H1 (cell line): Measurements from ENCODE around the gene GTPBP6. TPM values are rescaled to one million over a fixed set of nuclear protein-coding genes. Genes with fewer than 3 reads are reported as not detected.
A peak's percentile ranks its signal among the peaks of the same experiment; 100 is the strongest.

Source experiments
- CTCF ChIA-PET: fragments of 300-600 bp; sonication (Branson Sonifier 250); formaldehyde crosslinking; loops from one replicate; lab custom pipeline; 2021; ENCODE audit not compliant: partially characterized antibody; lab: Charles Lee
- POLR2A ChIA-PET: fragments of 300-600 bp; sonication (Branson Sonifier 250); formaldehyde crosslinking; loops from one replicate; lab custom pipeline; 2021; ENCODE audit warnings: inconsistent platforms; ENCODE audit not compliant: partially characterized antibody; lab: Charles Lee
- DNase-seq, 2 experiments: peaks; one replicate each; pipeline versions ENCODE4 v3.0.0 to v3.0.0-alpha.2; 2010 to 2022; ENCODE audit warnings: low spot score in 2 of 2, low read depth in 1 of 2, mixed read lengths in 1 of 2
- FAIRE-seq: peaks from 2 replicates; lab custom pipeline; 2011; peaks lifted over from hg19 to GRCh38; lab: Jason Lieb, UNC
- H2AFZ ChIP-seq: 2 replicates; pipeline ENCODE4 v1.8.1; 2012; ENCODE audit warnings: low read length, inconsistent platforms
- H2AK5ac ChIP-seq: 2 replicates; pipeline ENCODE4 v1.6.1; 2013; ENCODE audit warnings: low read depth, low read length
- H2BK120ac ChIP-seq: replicated peaks from 2 replicates; pipeline ENCODE3; 2013; ENCODE audit warnings: low read depth, low read length, inconsistent platforms
- H2BK12ac ChIP-seq: 2 replicates; pipeline ENCODE4 v1.6.1; 2013; ENCODE audit warnings: low read depth, low read length
- H2BK15ac ChIP-seq: 2 replicates; pipeline ENCODE4 v1.6.1; 2013; ENCODE audit warnings: low read length
- H2BK20ac ChIP-seq: 2 replicates; pipeline ENCODE4 v1.6.1; 2013; ENCODE audit warnings: low read length
- H2BK5ac ChIP-seq: 2 replicates; pipeline ENCODE4 v1.6.1; 2013; ENCODE audit warnings: low read depth, low read length
- H3K14ac ChIP-seq: 2 replicates; pipeline ENCODE4 v1.6.1; 2013; ENCODE audit warnings: inconsistent platforms; ENCODE audit not compliant: insufficient read length
- H3K18ac ChIP-seq: 2 replicates; pipeline ENCODE4 v1.6.1; 2013; ENCODE audit warnings: low read length; ENCODE audit errors: extremely low read depth
- H3K23ac ChIP-seq: 2 replicates; pipeline ENCODE4 v1.6.1; 2013; ENCODE audit warnings: inconsistent platforms; ENCODE audit not compliant: insufficient read length
- H3K23me2 ChIP-seq: 2 replicates; pipeline ENCODE4 v1.6.1; 2013; ENCODE audit warnings: low read depth, low read length
- H3K27ac ChIP-seq: 2 replicates; pipeline ENCODE4 v1.6.1; 2011; ENCODE audit warnings: low read depth, low read length, inconsistent platforms
- H3K27me3 ChIP-seq, 4 experiments: replicated peaks in 1 of 4; 1 replicate in 1 of 4; 2 replicates in 3 of 4; pipeline versions ENCODE4 v1.6.1 to v1.8.1; 2011 to 2013; ENCODE audit warnings: low read length in 3 of 4, mild to moderate bottlenecking in 3 of 4, inconsistent platforms in 2 of 4, mixed read lengths in 2 of 4, moderate library complexity in 1 of 4; ENCODE audit not compliant: control insufficient read depth in 3 of 4, insufficient read depth in 3 of 4; ENCODE audit errors: extremely low read depth in 1 of 4
- H3K36me3 ChIP-seq, 4 experiments: 2 replicates each; pipeline versions ENCODE4 v1.6.1 to v1.8.1; 2011 to 2013; ENCODE audit warnings: mild to moderate bottlenecking in 4 of 4, low read length in 3 of 4, moderate library complexity in 2 of 4, control low read depth in 1 of 4, inconsistent platforms in 1 of 4; ENCODE audit not compliant: insufficient read depth in 4 of 4, control insufficient read depth in 2 of 4
- H3K4ac ChIP-seq: replicated peaks from 2 replicates; pipeline ENCODE3; 2013; ENCODE audit warnings: low read length, low read depth, mixed read lengths, inconsistent platforms; ENCODE audit not compliant: insufficient read length
- H3K4me1 ChIP-seq, 4 experiments: replicated peaks in 1 of 4; 1 replicate in 1 of 4; 2 replicates in 3 of 4; pipeline versions ENCODE4 v1.6.1 to v1.8.1; 2011 to 2013; ENCODE audit warnings: low read length in 3 of 4, inconsistent platforms in 2 of 4, mixed read lengths in 1 of 4; ENCODE audit not compliant: insufficient read depth in 4 of 4, control insufficient read depth in 3 of 4
- H3K4me2 ChIP-seq, 2 experiments: 2 replicates each; pipeline versions ENCODE4 v1.6.1 to v1.8.1; 2011 to 2013; ENCODE audit warnings: low read depth in 2 of 2, low read length in 2 of 2, control low read depth in 1 of 2, inconsistent platforms in 1 of 2, mild to moderate bottlenecking in 1 of 2; ENCODE audit not compliant: insufficient read depth in 1 of 2
- H3K4me3 ChIP-seq, 4 experiments: fragments of 200-600, 300-600 bp in 1 of 4; sonication (generic), shearing (Covaris generic), sonication (Bioruptor Twin) in 1 of 4; 2 replicates each; pipeline versions ENCODE4 v1.5.1 to v1.8.1; 2011 to 2016; ENCODE audit warnings: low read length in 4 of 4, low read depth in 3 of 4, control low read depth in 2 of 4, inconsistent platforms in 2 of 4, mild to moderate bottlenecking in 2 of 4, mixed read lengths in 1 of 4, moderate library complexity in 1 of 4; ENCODE audit not compliant: insufficient read depth in 2 of 4; ENCODE audit errors: extremely low read depth in 1 of 4
- H3K56ac ChIP-seq: replicated peaks from 2 replicates; pipeline ENCODE3; 2013; ENCODE audit warnings: low read depth, mild to moderate bottlenecking, mixed read lengths, low read length, inconsistent platforms; ENCODE audit not compliant: insufficient read length
- H3K79me1 ChIP-seq: 2 replicates; pipeline ENCODE4 v1.6.1; 2013; ENCODE audit warnings: low read depth, low read length, control low read depth
- H3K79me2 ChIP-seq, 2 experiments: 2 replicates each; pipeline versions ENCODE4 v1.6.1 to v1.8.1; 2012 to 2013; ENCODE audit warnings: low read length in 2 of 2, mild to moderate bottlenecking in 2 of 2, inconsistent platforms in 1 of 2; ENCODE audit not compliant: insufficient read depth in 2 of 2, control insufficient read depth in 1 of 2
- H3K9ac ChIP-seq, 4 experiments: replicated peaks in 1 of 4; 1 replicate in 1 of 4; 2 replicates in 3 of 4; pipeline versions ENCODE4 v1.6.1 to v1.8.1; 2011 to 2013; ENCODE audit warnings: low read depth in 3 of 4, low read length in 3 of 4, control low read depth in 2 of 4, mild to moderate bottlenecking in 2 of 4, moderate library complexity in 2 of 4, inconsistent platforms in 1 of 4; ENCODE audit errors: extremely low read depth in 1 of 4
- H3K9me3 ChIP-seq, 2 experiments: 2 replicates each; pipeline versions ENCODE4 v1.6.1 to v1.8.1; 2012 to 2013; ENCODE audit warnings: mild to moderate bottlenecking in 2 of 2, moderate library complexity in 2 of 2, control low read depth in 1 of 2, inconsistent platforms in 1 of 2, low read depth in 1 of 2, low read length in 1 of 2, mixed read lengths in 1 of 2; ENCODE audit not compliant: insufficient read depth in 2 of 2
- H4K20me1 ChIP-seq, 2 experiments: replicated peaks in 1 of 2; 2 replicates each; pipeline versions ENCODE3 to v1.8.1; 2011 to 2013; ENCODE audit warnings: inconsistent platforms in 2 of 2, low read length in 2 of 2, mild to moderate bottlenecking in 1 of 2; ENCODE audit not compliant: insufficient read depth in 2 of 2, control insufficient read depth in 1 of 2
- H4K5ac ChIP-seq: 2 replicates; pipeline ENCODE4 v1.6.1; 2013; ENCODE audit warnings: low read length, low read depth, mixed read lengths, inconsistent platforms; ENCODE audit not compliant: insufficient read length
- H4K8ac ChIP-seq: 2 replicates; pipeline ENCODE4 v1.8.0; 2013; ENCODE audit warnings: mild to moderate bottlenecking, moderate library complexity, low read length, inconsistent platforms; ENCODE audit not compliant: insufficient read depth; ENCODE audit errors: extremely low read depth
- H4K91ac ChIP-seq: replicated peaks from 2 replicates; pipeline ENCODE3; 2013; ENCODE audit warnings: low read length, mixed read lengths, inconsistent platforms; ENCODE audit not compliant: insufficient read length
- CBX5 ChIP-seq: fragments of 300-800, 300-1000 bp; sonication (generic); IDR thresholded peaks from 2 replicates; pipeline ENCODE4 v1.7.1; 2016; ENCODE audit warnings: antibody characterized with exemption, low read length, low read depth
- CEBPB ChIP-seq: IDR thresholded peaks from 2 replicates; pipeline ENCODE4 v1.6.1; 2012; ENCODE audit warnings: low read depth, low read length
- E2F6 ChIP-seq: IDR thresholded peaks from 2 replicates; pipeline ENCODE4 v1.6.1; 2012; ENCODE audit warnings: inconsistent platforms
- FOSL1 ChIP-seq: IDR thresholded peaks from 2 replicates; pipeline ENCODE4 v1.6.1; 2011; ENCODE audit warnings: mild to moderate bottlenecking, low read depth, low read length, moderate library complexity; ENCODE audit not compliant: insufficient read depth
- KDM1A ChIP-seq: fragments of 200-600, 300-600 bp; sonication (generic); IDR thresholded peaks from 2 replicates; pipeline ENCODE4 v1.7.1; 2016; ENCODE audit warnings: mild to moderate bottlenecking, low read length, borderline replicate concordance
- PHF8 ChIP-seq: fragments of 200-600 bp; sonication (generic); conservative IDR thresholded peaks from 2 replicates; pipeline ENCODE4 v1.7.1; 2012; ENCODE audit warnings: low read depth, mild to moderate bottlenecking, inconsistent platforms, low read length, moderate library complexity
- RNF2 ChIP-seq: fragments of 200-900, 300-1000 bp; sonication (generic); IDR thresholded peaks from 2 replicates; pipeline ENCODE4 v1.7.1; 2016; ENCODE audit warnings: borderline replicate concordance, low read depth, mild to moderate bottlenecking, antibody characterized with exemption, low read length; ENCODE audit not compliant: poor library complexity, severe bottlenecking; ENCODE audit errors: missing control alignments
- SP2 ChIP-seq: IDR thresholded peaks from 2 replicates; pipeline ENCODE4 v1.6.1; 2012; ENCODE audit warnings: mild to moderate bottlenecking, low read length, inconsistent platforms
- SRF ChIP-seq: IDR thresholded peaks from 2 replicates; pipeline ENCODE4 v1.6.1; 2011; ENCODE audit warnings: mild to moderate bottlenecking, low read depth, low read length, moderate library complexity
- TBP ChIP-seq: IDR thresholded peaks from 2 replicates; pipeline ENCODE4 v1.6.1; 2011; ENCODE audit warnings: low read depth, low read length, improper control_type of control experiment
- TEAD4 ChIP-seq: IDR thresholded peaks from 2 replicates; pipeline ENCODE4 v1.6.1; 2012; ENCODE audit warnings: low read depth, low read length, inconsistent platforms, mixed read lengths
- WGBS, 2 experiments: shearing (Covaris generic) in 1 of 2; methylation state at CpG; one replicate each; pipeline versions ENCODE4 v1.1.6 to v1.1.7; 2013 to 2015; ENCODE audit warnings: low lambda C conversion rate in 2 of 2, mixed read lengths in 2 of 2, inconsistent platforms in 1 of 2, low coverage in 1 of 2, missing lambda C conversion rate in 1 of 2; ENCODE audit not compliant: insufficient replicate concordance in 2 of 2, insufficient coverage in 1 of 2, insufficient read length in 1 of 2; ENCODE audit errors: extremely low coverage in 1 of 2, missing lambda C conversion rate in 1 of 2; 5-methylcytosine and 5-hydroxymethylcytosine counted together
- polyA plus RNA-seq, 7 experiments: library from polyadenylated mRNA; depleted of rRNA in 3 of 7; stranded (reverse) in 5 of 7; unstranded in 2 of 7; fragments of >200 nt in 5 of 7; fragments of 200-250 nt in 2 of 7; gene quantifications; 1 replicate in 5 of 7; 2 replicates in 1 of 7; 4 replicates in 1 of 7; pipeline versions ENCODE4 v1.2.1 to v1.2.3, GENCODE V29; 2011 to 2013; ENCODE audit warnings: missing spikeins in 2 of 7, mixed read lengths in 2 of 7
- total RNA-seq: library from RNA; stranded (reverse); fragmentation: NEBNext Ultra II Directional; extraction: Animal tissue kit (Norgen Biotek cat#: 25700); gene quantifications from 2 replicates; pipeline ENCODE4 v1.2.1, GENCODE V29; 2021

Gene GTPBP6
- total and polyA plus RNA-seq, 2 of the 8 experiments (the other 6 are each of a cell fraction or from before 2014, with no cell fraction given): 33.9 to 57.1 TPM

- Histone ChIP-seq H3K56ac (no peak overlapping the region), H3K27me3 (no peaks in the 10 kb centered on the region), H2BK120ac (no peak overlapping the region), H3K9ac (no peak overlapping the region), H2BK12ac (no peak overlapping the region), H4K5ac (no peak overlapping the region), H2BK20ac (no peak overlapping the region), H2BK5ac (no peak overlapping the region), H2AFZ (no peak overlapping the region), H2AK5ac (no peak overlapping the region), H3K23me2 (no peaks in the 10 kb centered on the region), H3K4me2 (no peak overlapping the region), H4K20me1 (peaks cover 5 to 7% of the 10 kb centered on the region in 2 experiments), H3K4me1 (no peaks in the 10 kb centered on the region; a peak in 1 of 7 replicates), H3K23ac (no peak overlapping the region), H3K4me3 (no peak overlapping the region), H3K18ac (no peak overlapping the region), H3K27ac (no peak overlapping the region), H3K9me3 (no peaks in the 10 kb centered on the region; a peak in 1 of 4 replicates), H3K14ac (no peak overlapping the region), H4K91ac (no peak overlapping the region), H3K36me3 (peaks cover 0 to 45% (median 7%) of the 10 kb centered on the region in 4 experiments; a peak in 6 of 8 replicates), H3K4ac (no peak overlapping the region), H2BK15ac (no peak overlapping the region), H3K79me2 (peaks cover 0 to 23% of the 10 kb centered on the region in 2 experiments; a peak in 2 of 4 replicates), H4K8ac (peak overlapping the region; percentile 5; the same call in 1 of the 2 replicates), H3K79me1 (peaks cover 8% of the 10 kb centered on the region)
- POLR2A ChIA-PET: no interaction called here
- CTCF ChIA-PET: no interaction called here
- peak in 1 of 2 experiments; percentile 40 for DNase-seq
- WGBS, 2 experiments: 93% methylated on average over 43 of the region's 63 CpGs; no CpG with 5 or more reads in 1 of the 2 experiments
- no peak for FAIRE-seq
- TF ChIP-seq TEAD4: no peak
- TF ChIP-seq KDM1A: no peak
- TF ChIP-seq CEBPB: no peak
- no peak for TF ChIP-seq E2F6
- no peak for TF ChIP-seq PHF8
- no peak for TF ChIP-seq SP2
- TF ChIP-seq SRF: no peak
- no peak for TF ChIP-seq TBP
- no peak for TF ChIP-seq RNF2
- TF ChIP-seq FOSL1: no peak
- no peak for TF ChIP-seq CBX5
Measured at GRCh38 chrX:345020-345925, 26.7 kb upstream of the GTPBP6 start.
